ENCODE measurements around the gene IFNA8.
A peak's percentile ranks its signal among the peaks of the same experiment; 100 is the strongest.

IFNA8 gene

DNA sequence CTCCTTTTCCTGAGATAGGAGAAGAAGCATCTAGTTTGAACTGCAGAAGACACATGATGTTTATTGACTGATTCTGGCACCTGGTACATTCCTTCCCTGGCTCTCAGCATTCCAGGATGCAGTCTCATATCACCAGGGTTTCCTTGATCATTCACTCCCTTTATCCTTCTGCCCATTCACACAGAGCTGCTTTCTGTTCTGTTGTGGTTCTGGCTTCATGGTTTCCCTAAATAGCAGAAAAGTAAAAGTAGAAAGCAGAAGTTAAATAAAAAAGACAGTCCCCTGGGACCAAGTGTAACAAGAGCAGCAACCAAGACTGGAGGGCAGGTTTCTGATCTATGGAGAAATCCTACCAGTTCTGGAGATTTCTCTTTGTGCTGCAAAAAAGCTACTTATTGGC lies 3.2 kb downstream of the IFNA8 start:
- H3K4me3 ChIP-seq (ENCODE audit: low read depth, low read length): no peak overlapping the region
- DNase-seq (ENCODE audit: low read depth): no peak
- TF ChIP-seq, protein P1, sequence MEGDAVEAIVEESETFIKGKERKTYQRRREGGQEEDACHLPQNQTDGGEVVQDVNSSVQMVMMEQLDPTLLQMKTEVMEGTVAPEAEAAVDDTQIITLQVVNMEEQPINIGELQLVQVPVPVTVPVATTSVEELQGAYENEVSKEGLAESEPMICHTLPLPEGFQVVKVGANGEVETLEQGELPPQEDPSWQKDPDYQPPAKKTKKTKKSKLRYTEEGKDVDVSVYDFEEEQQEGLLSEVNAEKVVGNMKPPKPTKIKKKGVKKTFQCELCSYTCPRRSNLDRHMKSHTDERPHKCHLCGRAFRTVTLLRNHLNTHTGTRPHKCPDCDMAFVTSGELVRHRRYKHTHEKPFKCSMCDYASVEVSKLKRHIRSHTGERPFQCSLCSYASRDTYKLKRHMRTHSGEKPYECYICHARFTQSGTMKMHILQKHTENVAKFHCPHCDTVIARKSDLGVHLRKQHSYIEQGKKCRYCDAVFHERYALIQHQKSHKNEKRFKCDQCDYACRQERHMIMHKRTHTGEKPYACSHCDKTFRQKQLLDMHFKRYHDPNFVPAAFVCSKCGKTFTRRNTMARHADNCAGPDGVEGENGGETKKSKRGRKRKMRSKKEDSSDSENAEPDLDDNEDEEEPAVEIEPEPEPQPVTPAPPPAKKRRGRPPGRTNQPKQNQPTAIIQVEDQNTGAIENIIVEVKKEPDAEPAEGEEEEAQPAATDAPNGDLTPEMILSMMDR (IDR thresholded peaks at IDR 0.05; ENCODE audit: low read depth, low read length, missing control alignments): no peak

DNA sequence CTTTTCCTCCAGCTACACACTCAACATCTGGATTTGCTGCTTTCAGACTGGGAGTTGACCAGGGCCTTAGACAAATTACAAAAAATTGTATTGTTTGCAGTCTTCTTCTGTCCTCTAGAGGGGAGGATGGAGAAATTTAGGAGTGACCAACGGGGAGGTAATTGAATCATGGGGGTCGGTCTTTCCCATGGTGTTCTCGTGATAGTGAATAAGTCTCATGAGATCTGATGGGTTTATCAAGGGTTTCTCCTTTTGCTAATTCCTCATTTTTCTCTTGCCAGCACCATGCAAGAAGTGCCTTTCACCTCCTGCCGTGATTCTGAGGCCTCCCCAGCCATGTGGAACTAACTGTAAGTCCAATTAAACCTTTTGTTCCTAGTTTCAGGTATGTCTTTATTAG lies 4.2 kb downstream of the IFNA8 start:
- no peak for DNase-seq (ENCODE audit: low read depth)
- H3K4me3 ChIP-seq (ENCODE audit: low read depth, low read length): no peak overlapping the region
- TF ChIP-seq, protein P1 (IDR thresholded peaks at IDR 0.05; ENCODE audit: low read depth, low read length, missing control alignments): no peak

DNA sequence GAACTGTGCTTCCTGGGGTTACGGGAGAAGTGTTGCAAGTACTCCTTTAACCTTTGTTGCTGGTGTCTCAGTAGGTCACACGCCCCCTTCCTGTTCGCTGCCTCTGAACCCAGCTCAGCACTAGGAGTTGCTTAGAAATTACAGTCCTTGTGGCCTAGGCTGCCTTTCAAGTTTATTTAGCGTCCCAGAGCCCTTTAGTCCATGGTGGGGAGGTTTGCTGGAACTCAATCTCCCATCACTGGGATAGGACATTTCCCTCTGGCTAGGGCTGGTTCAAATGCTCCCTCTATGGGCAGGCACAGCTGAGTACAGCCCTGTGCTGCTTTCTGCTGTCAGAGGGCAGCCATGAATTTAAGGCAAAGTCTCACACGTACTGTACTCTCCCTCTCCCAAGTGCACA lies 4.7 kb downstream of the IFNA8 start:
- TF ChIP-seq, protein P1 (IDR thresholded peaks at IDR 0.05; ENCODE audit: low read depth, low read length, missing control alignments): peak; percentile 68
- H3K4me3 ChIP-seq (ENCODE audit: low read depth, low read length): no peak overlapping the region
- no peak for DNase-seq (ENCODE audit: low read depth)

DNA sequence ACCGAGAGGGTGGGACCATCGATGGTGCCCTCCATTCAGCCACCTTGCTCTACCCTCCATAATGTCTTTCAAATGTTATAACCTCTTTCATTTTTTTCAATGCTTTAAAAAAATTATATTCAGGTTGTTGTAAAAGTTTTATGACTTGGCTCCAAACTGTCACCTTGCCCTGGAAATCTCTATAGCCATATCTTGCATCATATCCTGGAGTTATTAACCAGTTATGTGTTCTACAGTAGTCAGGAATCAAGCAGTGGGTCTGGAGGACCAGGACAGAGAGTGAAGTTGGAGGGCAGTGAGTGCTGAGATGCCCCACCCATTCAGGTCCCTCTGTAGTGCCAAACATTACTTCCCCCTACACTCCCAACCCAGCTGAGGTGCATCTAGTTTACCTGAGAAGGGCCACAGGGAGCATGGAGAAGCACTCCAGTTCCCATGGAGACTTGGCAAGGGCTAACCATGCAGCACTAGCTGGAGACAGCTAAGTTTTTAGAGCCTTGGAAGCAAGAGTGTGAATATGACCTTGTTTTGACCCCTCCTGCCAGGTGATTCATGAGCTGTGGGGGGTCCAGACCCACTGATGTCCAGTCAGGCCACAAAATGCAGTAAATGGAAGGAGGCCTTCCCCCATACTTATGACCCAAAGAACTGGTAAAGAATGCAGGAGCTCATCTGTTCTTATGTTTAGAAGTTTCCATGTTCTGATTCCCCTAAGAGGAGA lies 5.5 kb downstream of the IFNA8 start:
- TF ChIP-seq, protein P1 (IDR thresholded peaks at IDR 0.05; ENCODE audit: low read depth, low read length, missing control alignments): no peak
- DNase-seq (ENCODE audit: low read depth): no peak
- no peak overlapping the region for H3K4me3 ChIP-seq (ENCODE audit: low read depth, low read length)

DNA sequence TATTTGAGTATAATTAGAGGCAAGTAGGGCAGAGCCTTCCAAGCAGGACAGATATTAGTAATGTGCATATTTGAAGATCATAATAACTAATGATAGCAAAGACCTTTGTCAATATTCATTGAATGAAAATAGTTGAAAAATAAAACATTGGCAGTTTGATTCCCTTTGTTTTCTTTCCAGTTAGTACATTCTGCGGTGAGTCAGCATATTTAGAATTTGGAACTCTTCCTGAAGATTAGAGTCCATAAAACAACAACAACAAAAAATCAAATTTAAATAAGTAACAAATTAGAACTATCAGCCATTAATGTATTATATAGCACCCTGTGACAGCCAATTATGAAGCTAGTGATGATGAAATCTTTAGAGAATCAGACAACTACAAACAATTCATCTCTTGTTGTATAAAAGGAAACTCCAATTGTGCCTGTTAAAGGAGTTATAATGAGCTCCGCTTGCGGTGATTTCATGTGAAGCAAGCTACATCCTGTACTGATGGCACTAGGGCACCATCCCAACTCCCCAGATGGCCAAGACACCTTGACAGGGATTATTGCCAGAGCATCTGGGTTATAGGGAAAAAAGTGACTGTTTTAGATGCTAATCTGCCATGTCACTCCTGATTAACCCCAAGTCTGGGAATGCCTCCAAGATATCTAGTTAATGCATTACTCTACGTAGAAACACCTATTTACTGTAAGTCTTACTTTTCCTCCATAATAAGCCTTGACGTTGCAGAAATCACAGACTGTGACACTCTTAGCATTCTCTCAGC lies 6.8 kb downstream of the IFNA8 start:
- no peak for DNase-seq (ENCODE audit: low read depth)
- no peak overlapping the region for H3K4me3 ChIP-seq (ENCODE audit: low read depth, low read length)
- TF ChIP-seq, protein P1 (IDR thresholded peaks at IDR 0.05; ENCODE audit: low read depth, low read length, missing control alignments): no peak

DNA sequence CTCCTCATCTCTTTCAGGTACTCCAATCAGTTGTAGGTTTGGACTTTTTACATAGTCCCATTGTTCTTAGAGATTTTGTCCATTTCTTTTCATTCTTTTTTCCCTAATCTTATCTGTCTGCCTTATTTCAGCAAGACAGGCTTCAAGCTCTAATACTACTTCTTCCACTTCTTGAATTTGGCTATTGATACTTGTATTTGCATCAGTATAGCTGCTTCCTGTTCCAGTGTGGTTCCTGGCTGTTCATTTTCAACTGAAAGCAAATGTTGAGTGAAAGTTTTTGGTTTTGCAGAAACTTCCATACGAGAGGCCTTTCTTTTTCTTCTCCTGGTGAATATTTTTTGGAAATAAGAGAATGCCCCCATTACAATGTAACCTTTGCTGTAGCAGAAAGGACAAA lies 19.3 kb downstream of the IFNA8 start:
- H3K4me3 ChIP-seq (ENCODE audit: low read depth, low read length): no peak overlapping the region
- DNase-seq (ENCODE audit: low read depth): no peak
- TF ChIP-seq, protein P1 (IDR thresholded peaks at IDR 0.05; ENCODE audit: low read depth, low read length, missing control alignments): no peak
